AG09309 (cell line): ENCODE measurements around the gene TRRAP.

Experiments used
- DNase-seq: peaks from one replicate; pipeline ENCODE4 v3.0.0-alpha.2; 2010; ENCODE audit warnings: low read depth
- H3K4me3 ChIP-seq: 2 replicates; pipeline ENCODE4 v1.5.1; 2011; ENCODE audit warnings: mild to moderate bottlenecking, low read depth, low read length, moderate library complexity; ENCODE audit not compliant: control insufficient read depth
- TF ChIP-seq, protein P1 (sequence below): IDR thresholded peaks from 2 replicates; pipeline ENCODE4 v1.5.1; 2011; ENCODE audit warnings: mild to moderate bottlenecking, low read depth, low read length, inconsistent platforms; ENCODE audit not compliant: insufficient read depth, control insufficient read depth; ENCODE audit errors: missing control alignments

TRRAP gene

GRCh38 chr7:98878365-98879197 lies at the start of gene TRRAP:
Gene TRRAP, plus strand, starts transcription at chr7:98878532. Its CDS starts 2,619 bp downstream, at chr7:98881151.
- TF ChIP-seq, protein P1, sequence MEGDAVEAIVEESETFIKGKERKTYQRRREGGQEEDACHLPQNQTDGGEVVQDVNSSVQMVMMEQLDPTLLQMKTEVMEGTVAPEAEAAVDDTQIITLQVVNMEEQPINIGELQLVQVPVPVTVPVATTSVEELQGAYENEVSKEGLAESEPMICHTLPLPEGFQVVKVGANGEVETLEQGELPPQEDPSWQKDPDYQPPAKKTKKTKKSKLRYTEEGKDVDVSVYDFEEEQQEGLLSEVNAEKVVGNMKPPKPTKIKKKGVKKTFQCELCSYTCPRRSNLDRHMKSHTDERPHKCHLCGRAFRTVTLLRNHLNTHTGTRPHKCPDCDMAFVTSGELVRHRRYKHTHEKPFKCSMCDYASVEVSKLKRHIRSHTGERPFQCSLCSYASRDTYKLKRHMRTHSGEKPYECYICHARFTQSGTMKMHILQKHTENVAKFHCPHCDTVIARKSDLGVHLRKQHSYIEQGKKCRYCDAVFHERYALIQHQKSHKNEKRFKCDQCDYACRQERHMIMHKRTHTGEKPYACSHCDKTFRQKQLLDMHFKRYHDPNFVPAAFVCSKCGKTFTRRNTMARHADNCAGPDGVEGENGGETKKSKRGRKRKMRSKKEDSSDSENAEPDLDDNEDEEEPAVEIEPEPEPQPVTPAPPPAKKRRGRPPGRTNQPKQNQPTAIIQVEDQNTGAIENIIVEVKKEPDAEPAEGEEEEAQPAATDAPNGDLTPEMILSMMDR = peak; percentile 69
- peak within 1 kb of the TSS; percentile 74 for H3K4me3 ChIP-seq
- no peak for DNase-seq

DNA sequence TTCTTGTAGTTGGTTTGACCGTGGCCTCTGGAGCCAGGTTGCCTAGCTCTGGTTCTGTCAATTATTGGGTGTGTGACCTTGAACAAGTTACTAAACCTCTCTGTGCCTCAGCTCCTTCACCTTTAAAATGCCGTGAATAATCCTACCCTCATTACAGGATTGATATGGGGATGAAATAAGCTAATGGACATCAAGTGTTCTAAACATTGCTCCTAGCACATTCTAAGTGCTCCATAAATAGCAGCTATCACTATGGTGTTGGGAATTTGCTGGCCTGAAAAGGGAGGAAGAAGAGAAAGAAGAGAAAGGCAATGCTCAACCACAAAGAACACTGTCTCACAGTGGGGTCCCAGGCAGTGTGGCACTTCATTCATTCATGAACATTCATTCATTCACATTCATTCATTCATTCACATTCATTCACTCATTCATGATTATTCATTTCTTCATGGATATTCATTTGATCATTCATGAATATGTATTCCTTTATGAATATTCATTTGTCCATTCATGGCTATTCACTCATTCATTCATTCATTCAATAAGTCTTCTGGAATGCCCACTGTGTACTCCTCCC lies 47.3 kb upstream of the TRRAP start:
- TF ChIP-seq, protein P1 = no peak
- no peak overlapping the region for H3K4me3 ChIP-seq
- no peak for DNase-seq

GRCh38 chr7:98831641-98832221 lies 46.6 kb upstream of the TRRAP start:
- TF ChIP-seq, protein P1 = peak; percentile 64
- H3K4me3 ChIP-seq = no peak overlapping the region
- DNase-seq = no peak

DNA sequence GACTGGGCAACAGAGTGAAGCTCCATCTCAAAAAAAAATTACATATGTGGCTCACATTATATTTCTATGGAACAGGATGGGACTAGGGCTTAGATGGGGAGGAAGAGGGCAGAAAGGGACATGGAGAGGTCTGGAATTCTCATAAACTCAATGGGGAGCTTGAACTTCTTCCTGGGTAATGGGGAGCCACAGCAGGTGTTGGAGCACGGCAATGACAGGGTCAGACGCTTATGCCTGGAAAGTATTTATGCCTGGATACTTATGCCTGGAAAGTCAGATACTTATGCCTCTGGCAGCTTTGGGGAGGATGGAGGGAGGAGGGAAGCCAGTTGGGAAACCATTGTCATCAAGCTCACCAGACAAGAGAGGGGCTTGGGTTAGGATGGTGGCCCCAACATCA lies 45.3 kb upstream of the TRRAP start:
- DNase-seq = no peak
- no peak overlapping the region for H3K4me3 ChIP-seq
- TF ChIP-seq, protein P1 = no peak

GRCh38 chr7:98834949-98835348 lies 43.4 kb upstream of the TRRAP start:
- TF ChIP-seq, protein P1 = no peak

GRCh38 chr7:98836811-98837629 lies 41.3 kb upstream of the TRRAP start:
- no peak overlapping the region for H3K4me3 ChIP-seq
- TF ChIP-seq, protein P1 = peak; percentile 78
- no peak for DNase-seq

More at GRCh38 chr7:98834949-98835348, 43.4 kb upstream of the TRRAP start:
- DNase-seq = no peak
- no peak overlapping the region for H3K4me3 ChIP-seq
